ENCODE results near the gene EIF5AL1. TPM values are rescaled to one million over a fixed set of nuclear protein-coding genes. Genes with fewer than 3 reads are reported as not detected.
"Not testable (repeated sequence)": the region's sequence is repeated elsewhere in the genome, so short reads cannot be mapped to it uniquely, and the experiment has no call there.

The EIF5AL1 gene
- total RNA-seq (2022) (0.42 and 0.54 TPM in 2 replicates), Bru-seq, nascent RNA (percentile 18 among the genes with signal in this experiment), BruChase-seq, experiment 1, labeled RNA remaining after a 6-hour chase (percentile 29 among the genes with signal in this experiment), BruChase-seq, experiment 2, labeled RNA remaining after a 2-hour chase (percentile 27 among the genes with signal in this experiment)
- long read RNA-seq, partial matches to known transcripts = 0 of 2 reads
- long read RNA-seq, other reads (novel, unspliced or antisense) = 0 of 2 reads

GRCh38 chr10:79511891-79512583 lies at the start of gene EIF5AL1:
Gene EIF5AL1 (plus strand): TSS chr10:79512533. CDS start chr10:79512650, 117 bp downstream.
- peaks cover 18% of the 10 kb centered on the region for H3K27me3 Mint-ChIP-seq (ENCODE audit: insufficient read depth, unreplicated experiment)
- H3K4me3 Mint-ChIP-seq (ENCODE audit: unreplicated experiment); CTCF ChIA-PET; H3K4me1 Mint-ChIP-seq (ENCODE audit: insufficient read depth, unreplicated experiment); H3K27ac Mint-ChIP-seq (ENCODE audit: low read depth, unreplicated experiment); intact Hi-C loops (cut with micrococcal nuclease); DNase-seq (ENCODE audit: unreplicated experiment); POLR2A ChIA-PET; H3K36me3 Mint-ChIP-seq (ENCODE audit: insufficient read depth, unreplicated experiment); H3K9me3 Mint-ChIP-seq (ENCODE audit: unreplicated experiment); BruUV-seq (replicated peaks): not testable (repeated sequence)

- POLR2A ChIA-PET = interaction anchor here (1.0 to 1.6 kb wide), 3 partner anchors 9 to 85 kb away, joined by 3 to 5 read pairs (median 3); no protein-coding TSS in a partner anchor
- Mint-ChIP-seq H3K27me3 (ENCODE audit: insufficient read depth, unreplicated experiment) (no peaks in the 10 kb centered on the region), H3K4me3 (ENCODE audit: unreplicated experiment) (no peak overlapping the region), H3K36me3 (ENCODE audit: insufficient read depth, unreplicated experiment) (no peaks in the 10 kb centered on the region), H3K4me1 (ENCODE audit: insufficient read depth, unreplicated experiment) (no peaks in the 10 kb centered on the region), H3K9me3 (ENCODE audit: unreplicated experiment) (no peaks in the 10 kb centered on the region), H3K27ac (ENCODE audit: low read depth, unreplicated experiment) (no peak overlapping the region)
- DNase-seq (ENCODE audit: unreplicated experiment) = no peak
- no TSS peak for BruUV-seq (replicated peaks)
- no peak for TF ChIP-seq CTCF (IDR thresholded peaks at IDR 0.05; ENCODE audit: unreplicated experiment)
- intact Hi-C loops (cut with micrococcal nuclease) = no loop called here
- CTCF ChIA-PET = interaction anchor here (0.6 to 0.8 kb wide), 3 partner anchors 29 to 517 kb away, joined by 3 to 6 read pairs (median 3); no protein-coding TSS in a partner anchor
Observed at GRCh38 chr10:79463578-79464496, 48.5 kb upstream of the EIF5AL1 start.

- Mint-ChIP-seq H3K27me3 (ENCODE audit: insufficient read depth, unreplicated experiment) (no peaks in the 10 kb centered on the region), H3K36me3 (ENCODE audit: insufficient read depth, unreplicated experiment) (no peaks in the 10 kb centered on the region), H3K27ac (ENCODE audit: low read depth, unreplicated experiment) (no peak overlapping the region), H3K4me3 (ENCODE audit: unreplicated experiment) (no peak overlapping the region), H3K4me1 (ENCODE audit: insufficient read depth, unreplicated experiment) (no peaks in the 10 kb centered on the region), H3K9me3 (ENCODE audit: unreplicated experiment) (no peaks in the 10 kb centered on the region)
- ChIA-PET POLR2A (no interaction called here), CTCF (no interaction called here)
- no peak for TF ChIP-seq CTCF (IDR thresholded peaks at IDR 0.05; ENCODE audit: unreplicated experiment)
- intact Hi-C loops (cut with micrococcal nuclease) = no loop called here
- DNase-seq (ENCODE audit: unreplicated experiment) = no peak
- no TSS peak for BruUV-seq (replicated peaks)
Observed at GRCh38 chr10:79465341-79465740, 47.0 kb upstream of the EIF5AL1 start.

GRCh38 chr10:79468015-79468560 lies 44.2 kb upstream of the EIF5AL1 start:
- no peak overlapping the region for H3K4me3 Mint-ChIP-seq (ENCODE audit: unreplicated experiment)
- no TSS peak for BruUV-seq (replicated peaks)
- no peaks in the 10 kb centered on the region for H3K27me3 Mint-ChIP-seq (ENCODE audit: insufficient read depth, unreplicated experiment)
- no peaks in the 10 kb centered on the region for H3K4me1 Mint-ChIP-seq (ENCODE audit: insufficient read depth, unreplicated experiment)
- H3K36me3 Mint-ChIP-seq (ENCODE audit: insufficient read depth, unreplicated experiment) = no peaks in the 10 kb centered on the region
- ChIA-PET POLR2A (interaction anchor here (1.3 kb wide), 1 partner anchor 94 kb away, joined by 3 read pairs; no protein-coding TSS in a partner anchor), CTCF (interaction anchor here (0.5 to 3.1 kb wide), 24 partner anchors 8 to 513 kb away, joined by 3 to 38 read pairs (median 3); partner anchors contain the start of gene ZCCHC24)
- intact Hi-C loops (cut with micrococcal nuclease) = no loop called here
- no peaks in the 10 kb centered on the region for H3K9me3 Mint-ChIP-seq (ENCODE audit: unreplicated experiment)
- H3K27ac Mint-ChIP-seq (ENCODE audit: low read depth, unreplicated experiment) = no peak overlapping the region
- TF ChIP-seq CTCF (IDR thresholded peaks at IDR 0.05; ENCODE audit: unreplicated experiment) = no peak
- no peak for DNase-seq (ENCODE audit: unreplicated experiment)
